Measurements from ENCODE around the gene ATF3. TPM values are rescaled to one million over a fixed set of nuclear protein-coding genes. Genes with fewer than 3 reads are reported as not detected.

Gene ATF3
- total RNA-seq, 1 experiment from 2014 or later, result 114 TPM

- peak overlapping the region; percentile 86 for H3K27ac Mint-ChIP-seq (ENCODE audit: low read depth, unreplicated experiment)
- H3K4me3 Mint-ChIP-seq (ENCODE audit: unreplicated experiment), result no peak overlapping the region
- peaks cover 16% of the 10 kb centered on the region for H3K27me3 Mint-ChIP-seq (ENCODE audit: insufficient read depth, unreplicated experiment)
- intact Hi-C loops (cut with micrococcal nuclease), result no loop called here
- H3K9me3 Mint-ChIP-seq (ENCODE audit: unreplicated experiment), result no peaks in the 10 kb centered on the region
- no peak for DNase-seq (ENCODE audit: unreplicated experiment)
- ChIA-PET CTCF (interaction anchor here (0.7 to 2.5 kb wide), 7 partner anchors 9 to 400 kb away, joined by 3 to 21 read pairs (median 5); no protein-coding TSS in a partner anchor), POLR2A (interaction anchor here (0.6 to 2.4 kb wide), 9 partner anchors 12 to 1335 kb away, joined by 3 to 19 read pairs (median 3); partner anchors contain the start of genes ATF3 and FLVCR1)
- BruUV-seq (replicated peaks), result no TSS peak
- no peak for TF ChIP-seq CTCF (IDR thresholded peaks at IDR 0.05; ENCODE audit: unreplicated experiment)
- H3K4me1 Mint-ChIP-seq (ENCODE audit: insufficient read depth, unreplicated experiment), result peaks cover 30% of the 10 kb centered on the region
- no peaks in the 10 kb centered on the region for H3K36me3 Mint-ChIP-seq (ENCODE audit: insufficient read depth, unreplicated experiment)
Measured at GRCh38 chr1:212593821-212594251, 14.7 kb upstream of the ATF3 start.

- no TSS peak for BruUV-seq (replicated peaks)
- intact Hi-C loops (cut with micrococcal nuclease), result no loop called here
- peak overlapping the region; percentile 86 for H3K27ac Mint-ChIP-seq (ENCODE audit: low read depth, unreplicated experiment)
Measured at GRCh38 chr1:212594640-212595039, 13.9 kb upstream of the ATF3 start.

GRCh38 chr1:212595229-212595628 lies 13.3 kb upstream of the ATF3 start:
- no peak for DNase-seq (ENCODE audit: unreplicated experiment)
- ChIA-PET CTCF (interaction anchor here (0.6 to 2.5 kb wide), 14 partner anchors 8 to 154 kb away, joined by 3 to 21 read pairs (median 4); partner anchors contain the start of gene ATF3), POLR2A (interaction anchor here (1.4 to 4.4 kb wide), 3 partner anchors 13 to 28 kb away, joined by 4 to 45 read pairs (median 19); partner anchors contain the start of gene ATF3)
- intact Hi-C loops (cut with micrococcal nuclease), result no loop called here
- Mint-ChIP-seq H3K9me3 (ENCODE audit: unreplicated experiment) (no peaks in the 10 kb centered on the region), H3K4me1 (ENCODE audit: insufficient read depth, unreplicated experiment) (peaks cover 24% of the 10 kb centered on the region), H3K27ac (ENCODE audit: low read depth, unreplicated experiment) (peak overlapping the region; percentile 100), H3K27me3 (ENCODE audit: insufficient read depth, unreplicated experiment) (peaks cover 22% of the 10 kb centered on the region), H3K36me3 (ENCODE audit: insufficient read depth, unreplicated experiment) (no peaks in the 10 kb centered on the region), H3K4me3 (ENCODE audit: unreplicated experiment) (peak overlapping the region; percentile 69)
- no peak for TF ChIP-seq CTCF (IDR thresholded peaks at IDR 0.05; ENCODE audit: unreplicated experiment)
- no TSS peak for BruUV-seq (replicated peaks)

More at GRCh38 chr1:212594640-212595039, 13.9 kb upstream of the ATF3 start:
- Mint-ChIP-seq H3K4me1 (ENCODE audit: insufficient read depth, unreplicated experiment) (peaks cover 24% of the 10 kb centered on the region), H3K9me3 (ENCODE audit: unreplicated experiment) (no peaks in the 10 kb centered on the region), H3K4me3 (ENCODE audit: unreplicated experiment) (no peak overlapping the region), H3K36me3 (ENCODE audit: insufficient read depth, unreplicated experiment) (no peaks in the 10 kb centered on the region), H3K27me3 (ENCODE audit: insufficient read depth, unreplicated experiment) (peaks cover 16% of the 10 kb centered on the region)
- no peak for TF ChIP-seq CTCF (IDR thresholded peaks at IDR 0.05; ENCODE audit: unreplicated experiment)
- DNase-seq (ENCODE audit: unreplicated experiment), result no peak
- ChIA-PET POLR2A (interaction anchor here (0.8 to 4.4 kb wide), 9 partner anchors 12 to 263 kb away, joined by 3 to 45 read pairs (median 3); partner anchors contain the start of genes ATF3 and FLVCR1), CTCF (interaction anchor here (0.6 to 2.5 kb wide), 15 partner anchors 8 to 399 kb away, joined by 3 to 21 read pairs (median 4); partner anchors contain the start of gene ATF3)

GRCh38 chr1:212595787-212596714 lies 12.5 kb upstream of the ATF3 start:
- BruUV-seq (replicated peaks), result TSS peak; percentile 99
- Mint-ChIP-seq H3K27me3 (ENCODE audit: insufficient read depth, unreplicated experiment) (peaks cover 30% of the 10 kb centered on the region), H3K36me3 (ENCODE audit: insufficient read depth, unreplicated experiment) (no peaks in the 10 kb centered on the region), H3K4me1 (ENCODE audit: insufficient read depth, unreplicated experiment) (peaks cover 27% of the 10 kb centered on the region), H3K9me3 (ENCODE audit: unreplicated experiment) (no peaks in the 10 kb centered on the region), H3K27ac (ENCODE audit: low read depth, unreplicated experiment) (peak overlapping the region; percentile 100), H3K4me3 (ENCODE audit: unreplicated experiment) (peak overlapping the region; percentile 69)
- TF ChIP-seq CTCF (IDR thresholded peaks at IDR 0.05; ENCODE audit: unreplicated experiment), result peak; percentile 97
- ChIA-PET POLR2A (interaction anchor here (0.6 to 4.4 kb wide), 35 partner anchors 8 to 1815 kb away, joined by 3 to 216 read pairs (median 5); partner anchors contain the start of genes ATF3, NENF, NSL1 and TATDN3), CTCF (interaction anchor here (0.6 to 4.9 kb wide), 33 partner anchors 11 to 525 kb away, joined by 3 to 41 read pairs (median 4); partner anchors contain the start of gene ATF3)
- peak; percentile 97 for DNase-seq (ENCODE audit: unreplicated experiment)
- intact Hi-C loops (cut with micrococcal nuclease), result loop anchor here (1.0 to 2.0 kb wide), 5 partner anchors 12 to 119 kb away; partner anchors contain the start of gene ATF3

Data from MCF 10A (cell line).